Lung (tissue), 12 donors: ENCODE measurements around the gene MSH3. TPM values are rescaled to one million over a fixed set of nuclear protein-coding genes. Genes with fewer than 3 reads are reported as not detected.
A peak's percentile ranks its signal among the peaks of the same experiment; 100 is the strongest.

ENCODE experiments used
- ATAC-seq: fragments of 200-7000 bp; cut with Tn5 transposase; one replicate; pipeline ENCODE4 v1.9.1; 2020; ENCODE audit warnings: moderate number of reproducible peaks; ENCODE audit not compliant: insufficient read depth, low FRiP score
- DNase-seq, 3 donors: peaks; one replicate each; pipeline ENCODE4 v3.0.0-alpha.2; 2013 to 2017
- H3K27ac ChIP-seq, 2 donors: one replicate each; pipeline ENCODE4 v1.5.1; 2013; ENCODE audit warnings: mild to moderate bottlenecking in 2 of 2, moderate library complexity in 2 of 2, control low read depth in 1 of 2, inconsistent platforms in 1 of 2, low read depth in 1 of 2, low read length in 1 of 2
- H3K27me3 ChIP-seq, 3 donors: one replicate each; pipeline ENCODE4 v1.5.1; 2013; ENCODE audit warnings: low read length in 2 of 3; ENCODE audit not compliant: control insufficient read depth in 3 of 3, insufficient read depth in 3 of 3
- H3K36me3 ChIP-seq, 4 donors: one replicate each; pipeline ENCODE4 v1.5.1; 2013; ENCODE audit warnings: low read length in 4 of 4, mild to moderate bottlenecking in 1 of 4, moderate library complexity in 1 of 4; ENCODE audit not compliant: control insufficient read depth in 4 of 4, insufficient read depth in 4 of 4
- H3K4me1 ChIP-seq, 5 donors: one replicate each; pipeline ENCODE4 v1.5.1; 2013; ENCODE audit warnings: low read length in 5 of 5, mild to moderate bottlenecking in 2 of 5, moderate library complexity in 1 of 5; ENCODE audit not compliant: control insufficient read depth in 5 of 5, insufficient read depth in 5 of 5
- H3K4me3 ChIP-seq: one replicate; pipeline ENCODE4 v1.5.1; 2013; ENCODE audit warnings: mild to moderate bottlenecking, control low read depth, moderate library complexity
- H3K9ac ChIP-seq, 2 donors: one replicate each; pipeline ENCODE4 v1.5.1; 2013; ENCODE audit warnings: low read length in 2 of 2, control low read depth in 1 of 2; ENCODE audit not compliant: insufficient read depth in 1 of 2
- H3K9me3 ChIP-seq, 4 donors: one replicate each; pipeline ENCODE4 v1.5.1; 2013; ENCODE audit warnings: low read length in 3 of 4, mild to moderate bottlenecking in 1 of 4, moderate library complexity in 1 of 4; ENCODE audit not compliant: control insufficient read depth in 4 of 4, insufficient read depth in 3 of 4
- CTCF ChIP-seq: IDR thresholded peaks from 2 replicates; pipeline ENCODE4 v1.5.1; 2012; ENCODE audit warnings: mild to moderate bottlenecking; ENCODE audit errors: control extremely low read depth, extremely low read depth
- WGBS, 2 donors: extraction: QIAGEN DNeasy Blood & Tissue Kit; methylation state at CpG; one replicate each; pipeline ENCODE4 v1.1.7; 2013; 5-methylcytosine and 5-hydroxymethylcytosine counted together
- polyA plus RNA-seq, 2 donors: library from polyadenylated mRNA; stranded (reverse); fragments of 200-250 nt; gene quantifications; one replicate each; pipeline ENCODE4 v1.2.1, GENCODE V29; 2013
- total RNA-seq, 2 donors: library from RNA; depleted of rRNA in 1 of 2; stranded (reverse); fragments of >200 nt in 1 of 2; gene quantifications; one replicate each; pipeline ENCODE4 v1.2.1, GENCODE V29; 2014 to 2021
- donor health status: control.
- donor health status: control.
- donor health status: Bipolar disorder and iron deficiency.
- donor health status: healthy.
- donor health status: DM: yes; HTN: yes; CAD: no.

Gene MSH3
- total and polyA plus RNA-seq, 4 donors, result 2.8 to 29.0 (median 9.6) TPM

- Histone ChIP-seq H3K4me1 (peaks cover 0 to 3% (median 0%) of the 10 kb centered on the region in 5 donors), H3K9me3 (no peaks in the 10 kb centered on the region), H3K4me3 (no peak overlapping the region), H3K27ac (no peak overlapping the region), H3K27me3 (no peaks in the 10 kb centered on the region), H3K36me3 (peaks cover 0 to 8% (median 3%) of the 10 kb centered on the region in 4 donors), H3K9ac (no peak overlapping the region)
- no peak for DNase-seq
- no peak for TF ChIP-seq CTCF
- 76 to 81% methylated on average over 1 of the region's 1 CpG for WGBS, 2 donors
- ATAC-seq, result no peak
These were observed 53.2 kb downstream of the MSH3 start for GRCh38 chr5:80707645-80708044.

- 93 to 96% methylated on average over 5 of the region's 5 CpGs for WGBS, 2 donors
- peaks cover 0 to 6% (median 2%) of the 10 kb centered on the region in 4 donors for H3K36me3 ChIP-seq
These were observed 56.8 kb downstream of the MSH3 start for GRCh38 chr5:80711216-80711615.

GRCh38 chr5:80711938-80712337 is 57.5 kb downstream of the MSH3 start:
- no peak for TF ChIP-seq CTCF
- peak; percentile 19 to 26 (median 25) for DNase-seq
- peaks cover 0 to 1% (median 0%) of the 10 kb centered on the region in 5 donors for H3K4me1 ChIP-seq
- no peaks in the 10 kb centered on the region for H3K9me3 ChIP-seq
- H3K4me3 ChIP-seq, result no peak overlapping the region
- H3K27me3 ChIP-seq, result no peaks in the 10 kb centered on the region
- peaks cover 0 to 6% (median 1%) of the 10 kb centered on the region in 4 donors for H3K36me3 ChIP-seq
- no peak for ATAC-seq
- 92 to 96% methylated on average over 3 of the region's 3 CpGs for WGBS, 2 donors
- H3K27ac ChIP-seq, result no peak overlapping the region
- no peak overlapping the region for H3K9ac ChIP-seq

More at GRCh38 chr5:80711216-80711615, 56.8 kb downstream of the MSH3 start:
- no peak for TF ChIP-seq CTCF
- no peaks in the 10 kb centered on the region for H3K9me3 ChIP-seq
- DNase-seq (no peak), ATAC-seq (no peak)
- no peak overlapping the region for H3K9ac ChIP-seq
- H3K4me3 ChIP-seq, result no peak overlapping the region
- H3K27ac ChIP-seq, result no peak overlapping the region
- peaks cover 0 to 1% (median 0%) of the 10 kb centered on the region in 5 donors for H3K4me1 ChIP-seq
- H3K27me3 ChIP-seq, result no peaks in the 10 kb centered on the region

GRCh38 chr5:80712919-80713318 is 58.5 kb downstream of the MSH3 start:
- Histone ChIP-seq H3K27me3 (no peaks in the 10 kb centered on the region), H3K9ac (no peak overlapping the region), H3K4me3 (no peak overlapping the region), H3K27ac (no peak overlapping the region), H3K9me3 (no peaks in the 10 kb centered on the region), H3K36me3 (peaks cover 0 to 6% (median under 1%) of the 10 kb centered on the region in 4 donors), H3K4me1 (no peaks in the 10 kb centered on the region)
- ATAC-seq (no peak), DNase-seq (peak in 1 of 3 donors; percentile 8)
- no peak for TF ChIP-seq CTCF
- 82 to 90% methylated on average over 2 of the region's 2 CpGs for WGBS, 2 donors
